Upper lobe of left lung (tissue), 6 donors: ENCODE measurements around the gene ADAM15. TPM values are rescaled to one million over a fixed set of nuclear protein-coding genes. Genes with fewer than 3 reads are reported as not detected.

Source experiments
- ATAC-seq, 2 donors: fragments of 200-7000 bp; cut with Tn5 transposase; one replicate each; pipeline ENCODE4 v1.9.1; 2022; ENCODE audit warnings: mild to moderate bottlenecking in 2 of 2, moderate library complexity in 2 of 2; ENCODE audit not compliant: low FRiP score in 2 of 2
- DNase-seq, 2 donors: peaks; one replicate each; pipeline ENCODE4 v3.0.0-alpha.2; 2019 to 2020
- H3K27ac ChIP-seq, 4 donors: fragments of 200-600 bp; sonication (generic); one replicate each; pipeline ENCODE4 v1.5.1; 2016 to 2019
- H3K27me3 ChIP-seq, 4 donors: fragments of 200-600 bp; sonication (generic); one replicate each; pipeline ENCODE4 v1.5.1; 2017 to 2019
- H3K36me3 ChIP-seq, 4 donors: fragments of 200-600 bp; sonication (generic); one replicate each; pipeline ENCODE4 v1.5.1; 2016 to 2019
- H3K4me1 ChIP-seq, 4 donors: fragments of 200-600 bp; sonication (generic); one replicate each; pipeline ENCODE4 v1.5.1; 2018 to 2019
- H3K4me3 ChIP-seq, 4 donors: fragments of 200-600 bp; sonication (generic); one replicate each; pipeline ENCODE4 v1.5.1; 2017 to 2019; ENCODE audit warnings: mild to moderate bottlenecking in 2 of 4, moderate library complexity in 1 of 4
- H3K9me3 ChIP-seq, 4 donors: fragments of 200-600 bp; sonication (generic); one replicate each; pipeline ENCODE4 v1.5.1; 2018 to 2019
- CTCF ChIP-seq, 6 experiments: fragments of 450-650 bp in 4 of 6; fragments of 200-600 bp in 2 of 6; sonication (generic) in 2 of 6; IDR thresholded peaks; one replicate each; pipeline ENCODE4 v1.5.1; 2016 to 2019; ENCODE audit warnings: antibody characterized with exemption in 6 of 6
- EP300 ChIP-seq, 4 donors: sonication (generic); formaldehyde crosslinking; IDR thresholded peaks; one replicate each; pipeline ENCODE4 v1.5.1; 2017; ENCODE audit warnings: antibody characterized with exemption in 4 of 4, control low read depth in 2 of 4
- POLR2A ChIP-seq, 4 donors: fragments of 450-650 bp; IDR thresholded peaks; one replicate each; pipeline ENCODE4 v1.5.1; 2016 to 2017; ENCODE audit warnings: antibody characterized with exemption in 4 of 4, mild to moderate bottlenecking in 2 of 4
- POLR2AphosphoS5 ChIP-seq, 2 donors: sonication (generic); formaldehyde crosslinking; IDR thresholded peaks; one replicate each; pipeline ENCODE4 v1.5.1; 2017; ENCODE audit warnings: antibody characterized with exemption in 2 of 2
- WGBS, 2 donors: methylation state at CpG; one replicate each; pipeline ENCODE4 v1.1.5; 2017 to 2018; 5-methylcytosine and 5-hydroxymethylcytosine counted together
- total RNA-seq, 6 donors: library from RNA; depleted of rRNA in 4 of 6; stranded (reverse); fragments of >200 nt in 4 of 6; gene quantifications; one replicate each; pipeline versions ENCODE4 v1.1.0 to v1.2.1, GENCODE V29; 2016 to 2021
- donor health status: DM: no; HTN: no; CAD: no; lungs with moderate emphysema.
- donor health status: DM: no; HTN: yes; CAD: no; lungs with severe emphysema.

ADAM15 gene
- total RNA-seq, 6 donors from 2014 or later: 52.1 to 246 (median 106) TPM

- peaks cover 24 to 36% (median 32%) of the 10 kb centered on the region in 4 donors for H3K4me1 ChIP-seq
- TF ChIP-seq CTCF (IDR thresholded peaks at IDR 0.05): peak; percentile 97 to 99 (median 98)
- peak in 1 of 2 donors; percentile 15 for TF ChIP-seq POLR2AphosphoS5 (IDR thresholded peaks at IDR 0.05)
- no peak for TF ChIP-seq POLR2A (IDR thresholded peaks at IDR 0.05)
- no peak for TF ChIP-seq EP300 (IDR thresholded peaks at IDR 0.05)
- H3K27me3 ChIP-seq: no peaks in the 10 kb centered on the region
- H3K27ac ChIP-seq: no peak overlapping the region
- H3K4me3 ChIP-seq: no peak overlapping the region
- no peaks in the 10 kb centered on the region for H3K9me3 ChIP-seq
- H3K36me3 ChIP-seq: peaks cover 13 to 57% (median 43%) of the 10 kb centered on the region in 4 donors
- 44 to 49% methylated on average over 20 to 21 of the region's 21 CpGs for WGBS, 2 donors
- ATAC-seq (peak; percentile 76), DNase-seq (peak; percentile 82)
Observed at GRCh38 chr1:155061381-155062150, 10.4 kb downstream of the ADAM15 start.

- DNase-seq (peak in 1 of 2 donors; percentile 73), ATAC-seq (no peak)
- no peaks in the 10 kb centered on the region for H3K9me3 ChIP-seq
- no peaks in the 10 kb centered on the region for H3K27me3 ChIP-seq
- H3K27ac ChIP-seq: no peak overlapping the region
- TF ChIP-seq POLR2AphosphoS5 (IDR thresholded peaks at IDR 0.05): no peak
- no peak for TF ChIP-seq EP300 (IDR thresholded peaks at IDR 0.05)
- TF ChIP-seq POLR2A (IDR thresholded peaks at IDR 0.05): no peak
- no peak for TF ChIP-seq CTCF (IDR thresholded peaks at IDR 0.05)
- peak overlapping the region in 1 of 4 donors; percentile 73 for H3K4me3 ChIP-seq
- 73 to 82% methylated on average over 20 to 24 of the region's 29 CpGs for WGBS, 2 donors
- peaks cover 24 to 36% (median 32%) of the 10 kb centered on the region in 4 donors for H3K4me1 ChIP-seq
- peaks cover 13 to 51% (median 36%) of the 10 kb centered on the region in 4 donors for H3K36me3 ChIP-seq
Observed at GRCh38 chr1:155062151-155062686, 11.1 kb downstream of the ADAM15 start.

- ATAC-seq (peak; percentile 57 to 78), DNase-seq (peak; percentile 64 to 94)
- peak; percentile 52 to 78 (median 72) for TF ChIP-seq CTCF (IDR thresholded peaks at IDR 0.05)
- TF ChIP-seq POLR2AphosphoS5 (IDR thresholded peaks at IDR 0.05): no peak
- H3K27ac ChIP-seq: peak overlapping the region in 2 of 4 donors; percentile 85 to 91
- 14 to 21% methylated on average over 6 to 39 of the region's 46 CpGs for WGBS, 2 donors
- no peaks in the 10 kb centered on the region for H3K9me3 ChIP-seq
- peaks cover 10 to 47% (median 30%) of the 10 kb centered on the region in 4 donors for H3K36me3 ChIP-seq
- H3K27me3 ChIP-seq: no peaks in the 10 kb centered on the region
- H3K4me3 ChIP-seq: peak overlapping the region; percentile 18 to 83 (median 73)
- peaks cover 24 to 36% (median 32%) of the 10 kb centered on the region in 4 donors for H3K4me1 ChIP-seq
Observed at GRCh38 chr1:155062702-155063411, 11.7 kb downstream of the ADAM15 start.

GRCh38 chr1:155063550-155064110, 12.5 kb downstream of the ADAM15 start, which contains the start of gene EFNA4:
Gene EFNA4, plus strand, starts transcription at chr1:155063740. Its CDS starts 84 bp downstream, at chr1:155063824.
- Histone ChIP-seq H3K27me3 (no peaks in the 10 kb centered on the region), H3K27ac (peak within 1 kb of the TSS; percentile 71 to 91 (median 84)), H3K9me3 (no peaks in the 10 kb centered on the region), H3K4me3 (peak within 1 kb of the TSS; percentile 73 to 83 (median 78)), H3K4me1 (peaks cover 24 to 36% (median 32%) of the 10 kb centered on the region in 4 donors), H3K36me3 (peaks cover 4 to 39% (median 22%) of the 10 kb centered on the region in 4 donors)
- 0 to 1% methylated on average over 34 to 40 of the region's 57 CpGs for WGBS, 2 donors
- peak; percentile 92 to 95 for ATAC-seq
- TF ChIP-seq POLR2A (IDR thresholded peaks at IDR 0.05): peak in 1 of 4 donors; percentile 69
- peak in 1 of 6 experiments; percentile 14 for TF ChIP-seq CTCF (IDR thresholded peaks at IDR 0.05)
- no peak for TF ChIP-seq EP300 (IDR thresholded peaks at IDR 0.05)
- TF ChIP-seq POLR2AphosphoS5 (IDR thresholded peaks at IDR 0.05): peak; percentile 37 to 68
- peak; percentile 91 to 93 for DNase-seq
